HG02981 (cell line): ENCODE data around the gene CORO2B.

Experiments used
- ATAC-seq: cut with Tn5 transposase; IDR thresholded peaks from one replicate; pipeline ENCODE4 v1.9.1; 2021; ENCODE audit warnings: mild to moderate bottlenecking, moderate library complexity; ENCODE audit not compliant: unreplicated experiment

CORO2B gene, protein sequence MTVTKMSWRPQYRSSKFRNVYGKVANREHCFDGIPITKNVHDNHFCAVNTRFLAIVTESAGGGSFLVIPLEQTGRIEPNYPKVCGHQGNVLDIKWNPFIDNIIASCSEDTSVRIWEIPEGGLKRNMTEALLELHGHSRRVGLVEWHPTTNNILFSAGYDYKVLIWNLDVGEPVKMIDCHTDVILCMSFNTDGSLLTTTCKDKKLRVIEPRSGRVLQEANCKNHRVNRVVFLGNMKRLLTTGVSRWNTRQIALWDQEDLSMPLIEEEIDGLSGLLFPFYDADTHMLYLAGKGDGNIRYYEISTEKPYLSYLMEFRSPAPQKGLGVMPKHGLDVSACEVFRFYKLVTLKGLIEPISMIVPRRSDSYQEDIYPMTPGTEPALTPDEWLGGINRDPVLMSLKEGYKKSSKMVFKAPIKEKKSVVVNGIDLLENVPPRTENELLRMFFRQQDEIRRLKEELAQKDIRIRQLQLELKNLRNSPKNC

GRCh38 chr15:68578980-68579935 lies at the start of gene CORO2B:
Gene CORO2B (plus strand): TSS chr15:68578993. CDS start chr15:68579263, 270 bp downstream.
- ATAC-seq, result no peak

GRCh38 chr15:68531387-68532179 lies 47.2 kb upstream of the CORO2B start:
- no peak for ATAC-seq

- no peak for ATAC-seq
Observed at GRCh38 chr15:68536331-68537095, 42.3 kb upstream of the CORO2B start.

- no peak for ATAC-seq
Observed at GRCh38 chr15:68537097-68537496, 41.7 kb upstream of the CORO2B start.

DNA sequence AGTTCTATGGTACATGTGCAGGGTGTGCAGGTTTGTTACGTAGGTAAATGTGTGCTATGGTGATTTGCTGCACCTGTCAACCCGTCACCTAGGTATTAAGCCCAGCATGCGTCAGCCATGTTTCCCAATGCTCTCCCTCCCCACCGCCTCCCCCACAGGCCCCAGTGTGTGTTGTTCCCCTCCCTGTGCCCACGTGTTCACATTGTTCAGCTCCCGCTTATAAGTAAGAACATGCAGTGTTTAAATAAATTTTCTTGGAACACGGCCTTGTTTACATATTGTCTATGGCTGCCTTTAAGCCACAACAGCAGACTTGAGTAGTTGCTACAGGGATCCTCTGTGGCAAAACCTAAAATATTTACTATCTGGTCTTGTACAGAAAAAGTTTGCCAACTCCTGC lies 41.3 kb upstream of the CORO2B start:
- no peak for ATAC-seq

DNA sequence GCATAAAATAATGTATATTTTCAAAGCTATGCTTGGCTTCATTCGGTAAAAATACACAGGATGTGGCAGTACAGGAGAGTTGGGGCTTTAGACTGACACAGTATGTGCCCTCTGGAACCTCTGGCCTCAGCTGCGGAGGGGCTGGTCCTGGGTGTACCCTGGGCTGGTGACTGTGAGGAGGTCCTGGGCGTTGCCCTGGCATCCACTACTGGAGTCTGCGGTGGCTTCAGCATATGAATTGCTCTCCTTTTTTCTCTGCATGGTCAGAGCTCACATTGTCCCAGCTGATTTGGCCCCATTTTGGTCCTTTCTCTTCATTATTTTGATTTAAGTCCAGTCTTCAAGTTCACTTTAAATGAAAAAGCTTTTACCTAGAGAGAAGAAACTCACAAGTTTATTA lies 40.5 kb upstream of the CORO2B start:
- no peak for ATAC-seq

GRCh38 chr15:68541743-68542142 lies 37.0 kb upstream of the CORO2B start:
- no peak for ATAC-seq

DNA sequence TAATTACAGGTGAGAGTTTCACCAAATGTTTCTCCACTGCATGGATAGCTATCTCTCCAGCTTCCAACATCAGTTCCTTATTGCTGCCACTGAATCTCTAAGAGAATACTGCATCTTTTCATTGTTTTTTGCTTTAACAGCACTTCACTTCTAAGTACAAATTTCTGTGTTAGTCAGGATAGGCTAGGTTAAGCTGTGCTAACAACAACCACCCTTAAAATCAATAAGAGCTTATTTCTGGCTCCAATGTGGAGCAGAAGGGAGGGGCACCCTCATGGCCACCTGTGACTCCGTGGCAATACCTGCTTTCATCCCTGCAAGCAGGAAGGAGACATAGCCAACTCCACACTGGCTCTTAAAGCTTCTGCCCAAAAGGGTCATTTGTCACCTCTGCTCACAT lies 36.4 kb upstream of the CORO2B start:
- no peak for ATAC-seq

DNA sequence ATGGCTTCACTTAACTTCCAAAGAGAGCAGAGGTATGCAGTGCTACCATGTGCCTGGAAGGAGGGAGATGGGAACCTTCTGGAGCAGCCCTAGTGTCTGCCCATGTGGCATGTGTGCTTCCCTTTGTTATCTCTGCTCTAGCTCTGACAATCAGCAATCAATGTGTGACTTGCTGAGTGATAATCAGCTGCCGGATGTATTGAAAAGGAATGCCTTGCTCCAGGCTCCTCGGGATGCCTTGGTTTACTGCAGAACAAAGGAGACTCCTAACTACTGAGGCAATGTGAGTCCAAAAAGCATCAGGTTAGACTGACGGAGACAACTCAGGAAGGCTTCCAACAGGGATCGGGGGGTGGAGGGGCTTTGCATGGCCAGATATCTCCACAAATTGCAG lies 36.0 kb upstream of the CORO2B start:
- no peak for ATAC-seq

DNA sequence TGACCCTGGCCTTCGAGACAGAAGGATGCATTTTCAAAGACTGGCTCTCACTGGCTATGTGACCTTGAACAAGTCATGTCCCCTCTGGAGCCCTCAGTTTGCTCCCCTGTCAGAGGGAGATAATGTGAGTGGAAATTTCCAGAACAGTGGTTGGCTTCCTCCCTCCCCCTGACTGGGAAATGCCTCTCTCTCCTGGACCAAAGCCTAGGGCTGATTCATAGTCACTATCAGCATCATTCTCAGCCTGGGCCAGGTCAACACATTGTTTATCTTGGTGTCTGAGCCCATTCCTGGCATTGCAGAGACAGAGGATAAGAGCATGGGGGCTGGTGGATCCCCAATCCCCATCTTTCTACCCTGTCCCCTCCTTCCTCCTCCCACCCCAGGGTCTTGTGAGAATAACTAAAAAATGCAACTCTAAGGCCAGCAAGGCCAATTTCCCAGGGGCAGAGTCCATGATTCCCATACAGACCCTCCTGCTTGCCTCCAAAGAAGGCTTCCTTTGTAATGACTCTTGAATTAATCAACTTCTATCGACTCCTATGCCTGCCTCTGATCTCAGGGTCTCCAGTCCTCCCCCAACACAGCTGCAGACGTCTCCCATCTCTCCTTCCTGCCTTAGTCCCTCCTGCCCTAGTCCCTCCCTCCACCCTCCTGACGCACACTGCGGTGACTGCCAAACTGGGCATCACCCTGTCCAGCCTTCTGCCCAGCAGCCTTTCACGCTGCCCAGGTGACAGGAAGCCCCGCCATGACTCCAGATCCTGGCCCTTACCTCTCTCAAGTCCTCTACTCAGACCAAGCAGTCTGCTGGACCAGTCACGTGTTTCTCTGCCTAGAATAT lies 35.4 kb upstream of the CORO2B start:
- ATAC-seq, result no peak

DNA sequence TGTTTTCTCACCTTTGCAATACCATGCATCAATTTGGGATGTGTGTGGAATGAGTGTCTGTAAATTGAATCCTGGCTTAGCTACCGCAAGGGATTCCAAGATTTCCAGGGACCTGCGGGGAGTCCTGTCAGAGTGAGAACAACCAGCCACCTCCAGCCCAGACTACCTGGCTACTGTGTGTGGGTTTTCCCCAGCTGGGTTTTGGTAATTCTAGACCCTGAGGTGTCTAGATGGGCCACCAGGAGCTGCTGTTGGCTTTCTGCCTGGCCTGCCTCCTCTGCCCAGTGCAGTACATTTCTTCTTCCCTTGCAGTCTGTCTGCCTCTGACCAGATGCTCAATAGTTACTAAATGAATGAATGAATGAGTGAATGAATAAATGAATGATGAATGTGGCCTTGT lies 32.5 kb upstream of the CORO2B start:
- no peak for ATAC-seq

DNA sequence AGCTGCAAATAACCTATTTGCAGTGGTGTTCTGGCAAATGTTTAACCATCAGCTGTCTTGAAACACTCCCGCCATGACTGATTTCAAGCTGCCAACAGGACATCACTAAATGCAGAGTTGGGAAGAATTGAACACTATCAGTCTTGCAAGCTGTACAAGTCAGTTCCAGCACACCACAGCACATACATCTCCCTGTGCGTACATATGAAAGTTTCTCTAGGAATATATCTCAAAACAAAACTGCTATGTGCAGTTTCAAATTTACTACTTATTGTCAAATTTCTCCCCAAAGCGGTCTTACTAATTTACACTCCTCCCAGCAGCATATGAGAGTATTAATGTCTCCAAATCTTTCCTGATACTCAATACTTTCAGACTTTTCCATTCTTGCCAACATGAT lies 30.4 kb upstream of the CORO2B start:
- no peak for ATAC-seq

- no peak for ATAC-seq
Observed at GRCh38 chr15:68550004-68550403, 28.8 kb upstream of the CORO2B start.

DNA sequence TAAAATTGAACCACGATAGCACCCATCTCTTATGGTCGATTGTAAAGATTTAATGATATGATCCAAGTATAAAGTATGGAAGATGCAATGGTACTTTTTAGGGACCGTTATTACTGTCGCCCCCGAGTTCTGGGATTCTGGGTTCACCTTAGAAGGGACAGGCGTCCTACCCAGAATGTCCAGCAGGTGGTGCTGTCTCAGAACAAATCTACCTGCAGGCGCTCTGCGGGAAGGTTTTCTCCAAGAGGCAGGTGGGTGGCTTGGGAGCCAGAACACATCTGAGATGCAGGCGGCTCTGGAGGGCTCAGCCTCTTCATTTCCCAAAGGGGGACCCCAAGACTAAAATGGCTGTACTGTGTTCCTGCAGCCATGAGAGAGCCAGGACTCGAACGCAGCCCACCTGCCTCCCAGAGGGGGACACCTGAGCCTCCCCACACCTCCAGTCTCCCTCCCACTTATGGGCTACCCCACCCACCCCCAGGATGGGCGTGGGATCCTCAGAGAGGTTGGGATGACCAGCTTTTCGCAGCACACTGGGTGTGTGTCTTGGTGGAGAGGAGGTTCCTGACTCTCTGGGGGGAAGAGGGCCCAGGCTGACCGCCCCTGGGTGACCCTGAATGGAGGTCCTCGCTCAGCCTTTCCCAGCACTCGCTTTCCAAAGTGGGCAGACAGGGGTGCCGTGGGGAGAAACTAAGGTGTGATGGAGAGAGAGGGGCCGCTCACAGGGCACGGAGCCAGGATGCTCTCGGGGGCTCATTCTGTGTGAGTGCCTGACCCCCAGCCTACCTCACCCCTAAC lies 28.1 kb upstream of the CORO2B start:
- no peak for ATAC-seq

DNA sequence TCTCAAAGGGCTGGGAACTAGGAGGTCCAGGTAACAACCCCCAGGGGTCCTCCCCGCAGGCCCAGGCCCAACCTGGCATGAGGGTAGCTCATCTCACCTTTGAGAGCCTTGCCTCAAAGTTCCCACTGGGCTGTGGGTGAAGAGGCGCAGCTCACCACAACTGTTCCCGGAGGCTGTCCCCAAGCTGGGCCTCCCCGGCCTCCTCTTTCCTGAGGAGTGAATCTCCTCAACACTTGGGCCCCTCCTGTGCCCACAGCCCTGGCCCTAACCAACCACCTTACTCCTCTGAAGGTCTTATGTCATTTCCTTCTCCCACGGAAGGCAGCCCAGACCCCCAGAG lies 27.5 kb upstream of the CORO2B start:
- no peak for ATAC-seq

DNA sequence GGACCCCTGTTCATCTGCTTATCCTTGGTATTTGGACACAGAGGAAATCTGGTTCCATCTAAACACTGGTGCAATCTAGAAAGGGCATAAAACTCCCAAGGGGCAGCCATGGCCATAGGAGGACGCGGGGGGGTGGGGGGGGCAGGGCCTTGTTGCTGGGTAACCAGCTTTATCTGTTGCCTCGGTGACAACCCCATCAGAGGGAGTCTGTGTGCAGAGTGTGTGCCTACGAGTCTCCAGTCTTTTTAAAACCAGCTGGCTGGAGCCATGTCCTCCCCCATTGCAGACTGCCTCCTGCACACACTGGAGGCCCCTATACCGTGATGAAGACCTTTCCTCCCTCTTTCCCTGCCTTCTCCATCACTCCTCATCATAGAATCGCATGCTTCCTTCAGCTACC lies 26.4 kb upstream of the CORO2B start:
- ATAC-seq, result no peak

DNA sequence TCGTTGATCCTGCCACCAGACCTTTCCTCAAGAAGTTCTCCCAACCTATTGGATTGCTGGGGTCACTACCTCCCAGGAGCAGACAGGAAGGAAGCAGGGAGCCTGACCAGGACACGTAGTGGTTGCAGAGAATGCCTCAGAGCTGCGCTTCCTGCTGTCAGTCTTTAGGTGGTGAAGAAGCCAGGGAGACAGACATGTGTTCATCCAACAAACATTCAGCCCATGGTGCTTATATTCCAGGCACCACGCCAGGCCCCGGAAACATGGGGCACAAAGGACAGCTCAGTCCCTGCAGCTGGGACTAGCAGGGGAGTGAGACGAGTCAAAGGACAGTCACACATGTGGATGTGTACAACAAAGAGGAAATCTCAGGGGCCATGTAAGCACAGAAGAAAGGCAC lies 26.0 kb upstream of the CORO2B start:
- ATAC-seq, result no peak

GRCh38 chr15:68553314-68553993 lies 25.3 kb upstream of the CORO2B start:
- ATAC-seq, result no peak
